GM23338 (cell line): Measurements from ENCODE around the gene ERMARD. TPM values are rescaled to one million over a fixed set of nuclear protein-coding genes. Genes with fewer than 3 reads are reported as not detected.

Source experiments
- ATAC-seq: fragments of 200-7000 bp; cut with Tn5 transposase; 3 replicates; pipeline ENCODE4 v1.9.1; 2020
- DNase-seq: peaks from one replicate; pipeline ENCODE4 v3.0.0-alpha.2; 2015; ENCODE audit warnings: low spot score
- H2AFZ ChIP-seq: fragments of 200-600 bp; sonication (generic); 2 replicates; pipeline ENCODE4 v1.8.0; 2016; ENCODE audit warnings: antibody characterized with exemption, mild to moderate bottlenecking, moderate library complexity
- H3F3A ChIP-seq: fragments of 200-600 bp; sonication (generic); replicated peaks from 2 replicates; pipeline ENCODE4 v1.8.0; 2017; ENCODE audit warnings: antibody characterized with exemption, mixed run types, low read depth
- H3K27ac ChIP-seq: fragments of 200-600 bp; sonication (generic); 2 replicates; pipeline ENCODE4 v1.6.1; 2016; ENCODE audit warnings: low read depth
- H3K27me3 ChIP-seq: fragments of 200-600 bp; sonication (generic); 2 replicates; pipeline ENCODE4 v1.8.0; 2016; ENCODE audit warnings: mild to moderate bottlenecking, mixed run types, moderate library complexity; ENCODE audit not compliant: insufficient read depth
- H3K36me3 ChIP-seq: fragments of 200-600 bp; sonication (generic); 2 replicates; pipeline ENCODE4 v1.8.0; 2016; ENCODE audit warnings: mild to moderate bottlenecking; ENCODE audit not compliant: insufficient read depth
- H3K4me1 ChIP-seq: fragments of 200-600 bp; sonication (generic); 2 replicates; pipeline ENCODE4 v1.8.0; 2016; ENCODE audit warnings: mild to moderate bottlenecking, moderate library complexity; ENCODE audit not compliant: insufficient read depth
- H3K4me2 ChIP-seq: fragments of 200-600 bp; sonication (generic); 2 replicates; pipeline ENCODE4 v1.7.1; 2017; ENCODE audit warnings: mixed run types
- H3K4me3 ChIP-seq: fragments of 200-600 bp; sonication (generic); 2 replicates; pipeline ENCODE4 v1.6.1; 2016; ENCODE audit warnings: mixed run types
- H3K79me2 ChIP-seq: fragments of 200-600 bp; sonication (generic); replicated peaks from 2 replicates; pipeline ENCODE4 v1.8.0; 2017; ENCODE audit warnings: mild to moderate bottlenecking; ENCODE audit not compliant: insufficient read depth
- H3K9me2 ChIP-seq: fragments of 200-600 bp; sonication (generic); 2 replicates; pipeline ENCODE4 v1.8.0; 2017; ENCODE audit not compliant: insufficient read depth
- H4K20me1 ChIP-seq: fragments of 200-600 bp; sonication (generic); replicated peaks from 2 replicates; pipeline ENCODE4 v1.8.0; 2017; ENCODE audit warnings: mild to moderate bottlenecking; ENCODE audit not compliant: insufficient read depth
- H3K27ac Mint-ChIP-seq: 2 replicates; pipeline ENCODE4 v1.8.0; 2020; ENCODE audit warnings: inconsistent platforms, mild to moderate bottlenecking, moderate library complexity, mixed read lengths
- H3K27me3 Mint-ChIP-seq: 3 replicates; pipeline ENCODE4 v1.8.0; 2022; ENCODE audit warnings: low read depth, mild to moderate bottlenecking, moderate library complexity, mixed read lengths, inconsistent platforms; ENCODE audit not compliant: insufficient read depth, poor library complexity
- H3K36me3 Mint-ChIP-seq: 3 replicates; pipeline ENCODE4 v1.8.0; 2021; ENCODE audit warnings: low read depth, mild to moderate bottlenecking, inconsistent platforms, moderate library complexity, mixed read lengths
- H3K4me1 Mint-ChIP-seq: 3 replicates; pipeline ENCODE4 v1.8.0; 2020; ENCODE audit warnings: mild to moderate bottlenecking, inconsistent platforms, mixed read lengths
- H3K4me3 Mint-ChIP-seq: 3 replicates; pipeline ENCODE4 v1.8.0; 2021; ENCODE audit warnings: moderate library complexity, mild to moderate bottlenecking, inconsistent platforms, mixed read lengths
- H3K9me3 Mint-ChIP-seq: 3 replicates; pipeline ENCODE4 v1.8.0; 2020; ENCODE audit warnings: moderate library complexity, mild to moderate bottlenecking, inconsistent platforms, mixed read lengths
- CREB1 ChIP-seq: fragments of 250-450 bp; sonication (Bioruptor Pico); IDR thresholded peaks from 2 replicates; pipeline ENCODE4 v1.5.0; 2020; ENCODE audit warnings: low read depth, mild to moderate bottlenecking, moderate library complexity
- POLR2AphosphoS5 ChIP-seq: IDR thresholded peaks from 2 replicates; pipeline ENCODE4 v1.6.1; 2016; ENCODE audit warnings: antibody characterized with exemption, low read depth
- polyA plus RNA-seq: library from polyadenylated mRNA; unstranded; fragments of >200 nt; fragmentation: Nextera tagmentation; extraction: Ambion mirVana; gene quantifications from 2 replicates; pipeline ENCODE4 v1.2.1, GENCODE V29; 2016
- total RNA-seq: library from RNA; depleted of rRNA; stranded (reverse); fragments of >200 nt; shearing (Covaris generic); gene quantifications from 2 replicates; pipeline ENCODE4 v1.2.3, GENCODE V29; 2014
- TF ChIP-seq, protein P1 (sequence below): IDR thresholded peaks from 2 replicates; pipeline ENCODE4 v1.6.1; 2016; ENCODE audit warnings: antibody characterized with exemption
- TF ChIP-seq, protein P2 (sequence below): fragments of 250-450 bp; sonication (Bioruptor Pico); IDR thresholded peaks from 2 replicates; pipeline ENCODE4 v1.5.0; 2020; ENCODE audit warnings: mild to moderate bottlenecking, moderate library complexity

The ERMARD gene
- total and polyA plus RNA-seq, 2 experiments from 2014 or later: 7.6 to 8.6 TPM

DNA sequence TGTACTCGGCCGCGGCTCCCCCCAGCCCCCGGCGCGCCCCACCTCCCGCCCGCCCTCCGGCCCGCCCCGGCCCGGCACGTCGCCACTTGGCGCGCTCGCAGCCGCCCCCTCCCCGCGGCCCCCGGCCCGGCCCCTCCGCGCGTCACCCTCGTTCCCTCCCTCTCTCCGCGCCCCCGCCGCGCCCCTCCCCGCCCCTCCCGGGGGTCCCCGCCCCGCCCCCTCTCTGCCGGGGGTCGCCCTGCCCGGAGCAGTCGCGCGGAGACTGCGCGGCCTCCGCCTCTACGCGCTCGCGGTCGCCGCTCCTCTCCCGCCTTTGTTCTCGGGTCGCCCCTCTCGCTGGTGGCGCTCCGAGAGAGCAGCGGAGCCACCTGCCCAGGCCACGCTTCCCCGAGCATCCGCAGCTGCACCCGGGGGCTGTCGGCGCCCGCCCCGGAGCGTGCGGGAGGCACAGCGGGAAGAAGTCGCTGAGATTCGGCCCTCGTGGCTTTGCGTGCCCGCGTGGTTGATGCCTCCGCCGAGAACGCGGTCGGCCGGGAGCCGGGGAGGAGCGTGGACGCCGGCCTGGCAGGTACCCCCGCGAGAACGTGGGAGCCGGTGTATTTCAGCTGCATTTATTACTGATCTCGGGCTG is 26.8 kb upstream of the ERMARD start, which contains the start of gene PHF10:
TSS of gene PHF10 (minus strand) at position 7 of the 631 bp plus-strand sequence. CDS start 569 bp downstream, outside the sequence.
- Histone ChIP-seq H3K27ac (peak within 1 kb of the TSS; percentile 78; the same call in 1 of the 2 replicates), H2AFZ (peak within 1 kb of the TSS; percentile 87), H3F3A (no peaks in the 10 kb centered on the region; the same call in 1 of the 2 replicates), H3K27me3 (peaks cover 11% of the 10 kb centered on the region), H4K20me1 (peaks cover 29% of the 10 kb centered on the region), H3K4me3 (peak within 1 kb of the TSS; percentile 89), H3K36me3 (no peaks in the 10 kb centered on the region), H3K79me2 (peaks cover 38% of the 10 kb centered on the region), H3K4me1 (peaks cover 26% of the 10 kb centered on the region), H3K9me2 (no peaks in the 10 kb centered on the region), H3K4me2 (peak within 1 kb of the TSS; percentile 94)
- ATAC-seq (peak; percentile 69), DNase-seq (peak; percentile 72)
- H3K9me3 Mint-ChIP-seq: no peaks in the 10 kb centered on the region
- TF ChIP-seq CREB1 (0 out of 2 replicates have a peak, but pooled peaks have one; percentile 33), POLR2AphosphoS5 (peak; percentile 88)
- TF ChIP-seq, protein P1, sequence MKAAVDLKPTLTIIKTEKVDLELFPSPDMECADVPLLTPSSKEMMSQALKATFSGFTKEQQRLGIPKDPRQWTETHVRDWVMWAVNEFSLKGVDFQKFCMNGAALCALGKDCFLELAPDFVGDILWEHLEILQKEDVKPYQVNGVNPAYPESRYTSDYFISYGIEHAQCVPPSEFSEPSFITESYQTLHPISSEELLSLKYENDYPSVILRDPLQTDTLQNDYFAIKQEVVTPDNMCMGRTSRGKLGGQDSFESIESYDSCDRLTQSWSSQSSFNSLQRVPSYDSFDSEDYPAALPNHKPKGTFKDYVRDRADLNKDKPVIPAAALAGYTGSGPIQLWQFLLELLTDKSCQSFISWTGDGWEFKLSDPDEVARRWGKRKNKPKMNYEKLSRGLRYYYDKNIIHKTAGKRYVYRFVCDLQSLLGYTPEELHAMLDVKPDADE: peak; percentile 25; the same call in 1 of the 2 replicates
- TF ChIP-seq, protein P2, sequence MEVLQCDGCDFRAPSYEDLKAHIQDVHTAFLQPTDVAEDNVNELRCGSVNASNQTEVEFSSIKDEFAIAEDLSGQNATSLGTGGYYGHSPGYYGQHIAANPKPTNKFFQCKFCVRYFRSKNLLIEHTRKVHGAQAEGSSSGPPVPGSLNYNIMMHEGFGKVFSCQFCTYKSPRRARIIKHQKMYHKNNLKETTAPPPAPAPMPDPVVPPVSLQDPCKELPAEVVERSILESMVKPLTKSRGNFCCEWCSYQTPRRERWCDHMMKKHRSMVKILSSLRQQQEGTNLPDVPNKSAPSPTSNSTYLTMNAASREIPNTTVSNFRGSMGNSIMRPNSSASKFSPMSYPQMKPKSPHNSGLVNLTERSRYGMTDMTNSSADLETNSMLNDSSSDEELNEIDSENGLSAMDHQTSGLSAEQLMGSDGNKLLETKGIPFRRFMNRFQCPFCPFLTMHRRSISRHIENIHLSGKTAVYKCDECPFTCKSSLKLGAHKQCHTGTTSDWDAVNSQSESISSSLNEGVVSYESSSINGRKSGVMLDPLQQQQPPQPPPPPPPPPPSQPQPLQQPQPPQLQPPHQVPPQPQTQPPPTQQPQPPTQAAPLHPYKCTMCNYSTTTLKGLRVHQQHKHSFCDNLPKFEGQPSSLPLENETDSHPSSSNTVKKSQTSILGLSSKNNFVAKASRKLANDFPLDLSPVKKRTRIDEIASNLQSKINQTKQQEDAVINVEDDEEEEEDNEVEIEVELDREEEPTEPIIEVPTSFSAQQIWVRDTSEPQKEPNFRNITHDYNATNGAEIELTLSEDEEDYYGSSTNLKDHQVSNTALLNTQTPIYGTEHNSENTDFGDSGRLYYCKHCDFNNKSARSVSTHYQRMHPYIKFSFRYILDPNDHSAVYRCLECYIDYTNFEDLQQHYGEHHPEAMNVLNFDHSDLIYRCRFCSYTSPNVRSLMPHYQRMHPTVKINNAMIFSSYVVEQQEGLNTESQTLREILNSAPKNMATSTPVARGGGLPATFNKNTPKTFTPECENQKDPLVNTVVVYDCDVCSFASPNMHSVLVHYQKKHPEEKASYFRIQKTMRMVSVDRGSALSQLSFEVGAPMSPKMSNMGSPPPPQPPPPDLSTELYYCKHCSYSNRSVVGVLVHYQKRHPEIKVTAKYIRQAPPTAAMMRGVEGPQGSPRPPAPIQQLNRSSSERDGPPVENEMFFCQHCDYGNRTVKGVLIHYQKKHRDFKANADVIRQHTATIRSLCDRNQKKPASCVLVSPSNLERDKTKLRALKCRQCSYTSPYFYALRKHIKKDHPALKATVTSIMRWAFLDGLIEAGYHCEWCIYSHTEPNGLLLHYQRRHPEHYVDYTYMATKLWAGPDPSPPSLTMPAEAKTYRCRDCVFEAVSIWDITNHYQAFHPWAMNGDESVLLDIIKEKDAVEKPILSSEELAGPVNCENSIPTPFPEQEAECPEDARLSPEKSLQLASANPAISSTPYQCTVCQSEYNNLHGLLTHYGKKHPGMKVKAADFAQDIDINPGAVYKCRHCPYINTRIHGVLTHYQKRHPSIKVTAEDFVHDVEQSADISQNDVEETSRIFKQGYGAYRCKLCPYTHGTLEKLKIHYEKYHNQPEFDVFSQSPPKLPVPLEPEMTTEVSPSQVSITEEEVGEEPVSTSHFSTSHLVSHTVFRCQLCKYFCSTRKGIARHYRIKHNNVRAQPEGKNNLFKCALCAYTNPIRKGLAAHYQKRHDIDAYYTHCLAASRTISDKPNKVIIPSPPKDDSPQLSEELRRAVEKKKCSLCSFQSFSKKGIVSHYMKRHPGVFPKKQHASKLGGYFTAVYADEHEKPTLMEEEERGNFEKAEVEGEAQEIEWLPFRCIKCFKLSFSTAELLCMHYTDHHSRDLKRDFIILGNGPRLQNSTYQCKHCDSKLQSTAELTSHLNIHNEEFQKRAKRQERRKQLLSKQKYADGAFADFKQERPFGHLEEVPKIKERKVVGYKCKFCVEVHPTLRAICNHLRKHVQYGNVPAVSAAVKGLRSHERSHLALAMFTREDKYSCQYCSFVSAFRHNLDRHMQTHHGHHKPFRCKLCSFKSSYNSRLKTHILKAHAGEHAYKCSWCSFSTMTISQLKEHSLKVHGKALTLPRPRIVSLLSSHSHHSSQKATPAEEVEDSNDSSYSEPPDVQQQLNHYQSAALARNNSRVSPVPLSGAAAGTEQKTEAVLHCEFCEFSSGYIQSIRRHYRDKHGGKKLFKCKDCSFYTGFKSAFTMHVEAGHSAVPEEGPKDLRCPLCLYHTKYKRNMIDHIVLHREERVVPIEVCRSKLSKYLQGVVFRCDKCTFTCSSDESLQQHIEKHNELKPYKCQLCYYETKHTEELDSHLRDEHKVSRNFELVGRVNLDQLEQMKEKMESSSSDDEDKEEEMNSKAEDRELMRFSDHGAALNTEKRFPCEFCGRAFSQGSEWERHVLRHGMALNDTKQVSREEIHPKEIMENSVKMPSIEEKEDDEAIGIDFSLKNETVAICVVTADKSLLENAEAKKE: no peak
- H3K4me3 Mint-ChIP-seq: peak within 1 kb of the TSS; percentile 90
- peaks cover 14% of the 10 kb centered on the region for H3K27me3 Mint-ChIP-seq
- H3K36me3 Mint-ChIP-seq: peaks cover 4% of the 10 kb centered on the region; the same call in 1 of the 3 replicates
- peaks cover 46% of the 10 kb centered on the region for H3K4me1 Mint-ChIP-seq
- peak within 1 kb of the TSS; percentile 96 for H3K27ac Mint-ChIP-seq
